ENCODE measurements around the gene ANK3. TPM values are rescaled to one million over a fixed set of nuclear protein-coding genes. Genes with fewer than 3 reads are reported as not detected.
"Not testable (repeated sequence)": the region's sequence is repeated elsewhere in the genome, so short reads cannot be mapped to it uniquely, and the experiment has no call there.

ANK3 gene
- total and polyA plus RNA-seq, 4 experiments from 2014 or later = 7.2 to 90.1 (median 55.8) TPM

- intact Hi-C loops (cut with micrococcal nuclease) = no loop called here
- H3K9me3 Mint-ChIP-seq = no peaks in the 10 kb centered on the region
- H3K27ac ChIP-seq (ENCODE audit: low read depth, low read length) = no peak overlapping the region
- H3K4me1 Mint-ChIP-seq = peaks cover 0 to 9% (median 5%) of the 10 kb centered on the region in 4 donors
- H3K36me3 Mint-ChIP-seq = no peaks in the 10 kb centered on the region
- H3K27me3 Mint-ChIP-seq = no peaks in the 10 kb centered on the region
- DNase-seq = no peak
- H3K4me3 ChIP-seq (ENCODE audit: low read length in 2 of 2) = no peak overlapping the region
- H3K9me3 ChIP-seq (ENCODE audit: control insufficient read depth in 1 of 2, low read length in 2 of 2) = no peaks in the 10 kb centered on the region
- H3K36me3 ChIP-seq (ENCODE audit: insufficient read depth, low read length) = no peaks in the 10 kb centered on the region
- H3K4me3 Mint-ChIP-seq = no peak overlapping the region
- no peaks in the 10 kb centered on the region for H3K27me3 ChIP-seq (ENCODE audit: insufficient read depth, low read length)
- ChIA-PET CTCF (ENCODE audit: partially characterized antibody) (no interaction called here), POLR2A (ENCODE audit: partially characterized antibody) (no interaction called here)
- no peak overlapping the region for H3K27ac Mint-ChIP-seq
- no peaks in the 10 kb centered on the region for H3K4me1 ChIP-seq (ENCODE audit: insufficient read depth, low read length)
These were observed 90.3 kb downstream of the ANK3 start for GRCh38 chr10:60299390-60299778.

- intact Hi-C loops (cut with micrococcal nuclease) = no loop called here
- H3K4me3 Mint-ChIP-seq = no peak overlapping the region
- Histone ChIP-seq H3K27me3 (ENCODE audit: insufficient read depth, low read length) (no peaks in the 10 kb centered on the region), H3K4me3 (ENCODE audit: low read length in 2 of 2) (no peak overlapping the region), H3K27ac (ENCODE audit: low read depth, low read length) (no peak overlapping the region), H3K4me1 (ENCODE audit: insufficient read depth, low read length) (no peaks in the 10 kb centered on the region), H3K36me3 (ENCODE audit: insufficient read depth, low read length) (no peaks in the 10 kb centered on the region), H3K9me3 (ENCODE audit: control insufficient read depth in 1 of 2, low read length in 2 of 2) (no peaks in the 10 kb centered on the region)
- no peaks in the 10 kb centered on the region for H3K27me3 Mint-ChIP-seq
- H3K36me3 Mint-ChIP-seq = no peaks in the 10 kb centered on the region
- POLR2A ChIA-PET (ENCODE audit: partially characterized antibody) = no interaction called here
- peaks cover 0 to 6% (median 3%) of the 10 kb centered on the region in 4 donors for H3K4me1 Mint-ChIP-seq
- no peak overlapping the region for H3K27ac Mint-ChIP-seq
- CTCF ChIA-PET (ENCODE audit: partially characterized antibody) = no interaction called here
- DNase-seq = no peak
- no peaks in the 10 kb centered on the region for H3K9me3 Mint-ChIP-seq
These were observed 91.0 kb downstream of the ANK3 start for GRCh38 chr10:60298408-60299389.

- H3K4me1 Mint-ChIP-seq = peaks cover 0 to 8% (median 5%) of the 10 kb centered on the region in 4 donors
- no peak overlapping the region for H3K4me3 Mint-ChIP-seq
- Histone ChIP-seq H3K9me3 (ENCODE audit: control insufficient read depth in 1 of 2, low read length in 2 of 2) (no peaks in the 10 kb centered on the region), H3K27me3 (ENCODE audit: insufficient read depth, low read length) (no peaks in the 10 kb centered on the region), H3K27ac (ENCODE audit: low read depth, low read length) (no peak overlapping the region), H3K36me3 (ENCODE audit: insufficient read depth, low read length) (no peaks in the 10 kb centered on the region), H3K4me3 (ENCODE audit: low read length in 2 of 2) (no peak overlapping the region), H3K4me1 (ENCODE audit: insufficient read depth, low read length) (no peaks in the 10 kb centered on the region)
- no peaks in the 10 kb centered on the region for H3K27me3 Mint-ChIP-seq
- no peak for DNase-seq
- POLR2A ChIA-PET (ENCODE audit: partially characterized antibody) = no interaction called here
- no peaks in the 10 kb centered on the region for H3K36me3 Mint-ChIP-seq
- CTCF ChIA-PET (ENCODE audit: partially characterized antibody) = no interaction called here
- intact Hi-C loops (cut with micrococcal nuclease) = no loop called here
- no peak overlapping the region for H3K27ac Mint-ChIP-seq
- H3K9me3 Mint-ChIP-seq = no peaks in the 10 kb centered on the region
These were observed 93.6 kb downstream of the ANK3 start for GRCh38 chr10:60296073-60296472.

GRCh38 chr10:60295028-60295937 is 94.4 kb downstream of the ANK3 start:
- no peak overlapping the region for H3K4me3 Mint-ChIP-seq
- POLR2A ChIA-PET (ENCODE audit: partially characterized antibody) = no interaction called here

GRCh38 chr10:60293581-60294175 is 96.0 kb downstream of the ANK3 start:
- CTCF ChIA-PET (ENCODE audit: partially characterized antibody) = no interaction called here
- Histone ChIP-seq H3K9me3 (ENCODE audit: control insufficient read depth in 1 of 2, low read length in 2 of 2) (no peaks in the 10 kb centered on the region), H3K4me1 (ENCODE audit: insufficient read depth, low read length) (no peaks in the 10 kb centered on the region), H3K27me3 (ENCODE audit: insufficient read depth, low read length) (no peaks in the 10 kb centered on the region), H3K4me3 (ENCODE audit: low read length in 2 of 2) (no peak overlapping the region), H3K36me3 (ENCODE audit: insufficient read depth, low read length) (no peaks in the 10 kb centered on the region), H3K27ac (ENCODE audit: low read depth, low read length) (no peak overlapping the region)
- H3K4me1 Mint-ChIP-seq = peaks cover 0 to 13% (median 8%) of the 10 kb centered on the region in 4 donors
- no peaks in the 10 kb centered on the region for H3K27me3 Mint-ChIP-seq
- POLR2A ChIA-PET (ENCODE audit: partially characterized antibody) = no interaction called here
- H3K27ac Mint-ChIP-seq = peak overlapping the region in 1 of 7 donors; percentile 37
- intact Hi-C loops (cut with micrococcal nuclease) = no loop called here
- H3K9me3 Mint-ChIP-seq = no peaks in the 10 kb centered on the region
- H3K36me3 Mint-ChIP-seq = no peaks in the 10 kb centered on the region
- no peak for DNase-seq
- no peak overlapping the region for H3K4me3 Mint-ChIP-seq

More at GRCh38 chr10:60295028-60295937, 94.4 kb downstream of the ANK3 start:
- no peak for DNase-seq
- no peaks in the 10 kb centered on the region for H3K4me1 ChIP-seq (ENCODE audit: insufficient read depth, low read length)
- H3K9me3 Mint-ChIP-seq = no peaks in the 10 kb centered on the region
- no peaks in the 10 kb centered on the region for H3K27me3 ChIP-seq (ENCODE audit: insufficient read depth, low read length)
- H3K4me3 ChIP-seq (ENCODE audit: low read length in 2 of 2) = no peak overlapping the region
- H3K4me1 Mint-ChIP-seq = peaks cover 0 to 8% (median 5%) of the 10 kb centered on the region in 4 donors
- no peak overlapping the region for H3K27ac ChIP-seq (ENCODE audit: low read depth, low read length)
- intact Hi-C loops (cut with micrococcal nuclease) = no loop called here
- H3K27ac Mint-ChIP-seq = no peak overlapping the region
- no peaks in the 10 kb centered on the region for H3K36me3 ChIP-seq (ENCODE audit: insufficient read depth, low read length)
- no peaks in the 10 kb centered on the region for H3K27me3 Mint-ChIP-seq
- no peaks in the 10 kb centered on the region for H3K36me3 Mint-ChIP-seq
- no peaks in the 10 kb centered on the region for H3K9me3 ChIP-seq (ENCODE audit: control insufficient read depth in 1 of 2, low read length in 2 of 2)
- CTCF ChIA-PET (ENCODE audit: partially characterized antibody) = no interaction called here

- H3K27ac Mint-ChIP-seq = no peak overlapping the region
- ChIA-PET POLR2A (ENCODE audit: partially characterized antibody) (no interaction called here), CTCF (ENCODE audit: partially characterized antibody) (no interaction called here)
- DNase-seq = no peak
- Histone ChIP-seq H3K27me3 (ENCODE audit: insufficient read depth, low read length) (no peaks in the 10 kb centered on the region), H3K4me3 (ENCODE audit: low read length in 2 of 2) (no peak overlapping the region), H3K36me3 (ENCODE audit: insufficient read depth, low read length) (no peaks in the 10 kb centered on the region), H3K9me3 (ENCODE audit: control insufficient read depth in 1 of 2, low read length in 2 of 2) (no peaks in the 10 kb centered on the region), H3K4me1 (ENCODE audit: insufficient read depth, low read length) (no peaks in the 10 kb centered on the region), H3K27ac (ENCODE audit: low read depth, low read length) (no peak overlapping the region)
- no peaks in the 10 kb centered on the region for H3K9me3 Mint-ChIP-seq
- intact Hi-C loops (cut with micrococcal nuclease) = no loop called here
- H3K27me3 Mint-ChIP-seq = no peaks in the 10 kb centered on the region
- no peak overlapping the region for H3K4me3 Mint-ChIP-seq
- peaks cover 0 to 15% (median 11%) of the 10 kb centered on the region in 4 donors for H3K4me1 Mint-ChIP-seq
- H3K36me3 Mint-ChIP-seq = no peaks in the 10 kb centered on the region
These were observed 96.7 kb downstream of the ANK3 start for GRCh38 chr10:60292998-60293397.

- intact Hi-C loops (cut with micrococcal nuclease); H3K4me3 ChIP-seq (ENCODE audit: low read length in 2 of 2); H3K27ac ChIP-seq (ENCODE audit: low read depth, low read length); DNase-seq; H3K27me3 Mint-ChIP-seq; H3K27me3 ChIP-seq (ENCODE audit: insufficient read depth, low read length); POLR2A ChIA-PET (ENCODE audit: partially characterized antibody); H3K9me3 Mint-ChIP-seq; CTCF ChIA-PET (ENCODE audit: partially characterized antibody); H3K4me1 ChIP-seq (ENCODE audit: insufficient read depth, low read length); H3K36me3 Mint-ChIP-seq; H3K9me3 ChIP-seq (ENCODE audit: control insufficient read depth in 1 of 2, low read length in 2 of 2); H3K27ac Mint-ChIP-seq; H3K36me3 ChIP-seq (ENCODE audit: insufficient read depth, low read length); H3K4me3 Mint-ChIP-seq: not testable (repeated sequence)
- H3K4me1 Mint-ChIP-seq = peaks cover 0 to 17% (median 13%) of the 10 kb centered on the region in 4 donors
These were observed 97.1 kb downstream of the ANK3 start for GRCh38 chr10:60292536-60292935.
